Bronchial epithelial cell (primary cell): ENCODE results near the gene LIN7A. TPM values are rescaled to one million over a fixed set of nuclear protein-coding genes. Genes with fewer than 3 reads are reported as not detected.

Source experiments
- DNase-seq: peaks from one replicate; pipeline ENCODE4 v3.0.0-alpha.2; 2010; ENCODE audit warnings: low read depth
- FAIRE-seq: peaks from 2 replicates; lab custom pipeline; 2011; peaks lifted over from hg19 to GRCh38; lab: Jason Lieb, UNC
- H3K27me3 ChIP-seq: 2 replicates; pipeline ENCODE4 v1.5.1; 2011; ENCODE audit warnings: low read length; ENCODE audit not compliant: control insufficient read depth, insufficient read depth
- H3K36me3 ChIP-seq: 2 replicates; pipeline ENCODE4 v1.5.1; 2011; ENCODE audit warnings: low read length; ENCODE audit not compliant: control insufficient read depth, insufficient read depth
- H3K4me3 ChIP-seq: 2 replicates; pipeline ENCODE4 v1.5.1; 2011; ENCODE audit warnings: mild to moderate bottlenecking, low read depth, low read length, control low read depth
- CTCF ChIP-seq: IDR thresholded peaks from 2 replicates; pipeline ENCODE4 v1.5.1; 2011; ENCODE audit warnings: mild to moderate bottlenecking, moderate library complexity, low read length, control low read depth, inconsistent platforms; ENCODE audit not compliant: insufficient read depth, severe bottlenecking
- total RNA-seq: library from RNA; depleted of rRNA; stranded (reverse); fragments of >200 nt; gene quantifications from 2 replicates; pipeline ENCODE4 v1.2.1, GENCODE V29; 2014

The LIN7A gene
- total RNA-seq, 1 donor from 2014 or later, result under 0.01 TPM

GRCh38 chr12:80814453-80814852 lies 123.3 kb downstream of the LIN7A start:
- Histone ChIP-seq H3K4me3 (no peak overlapping the region), H3K36me3 (no peaks in the 10 kb centered on the region), H3K27me3 (no peaks in the 10 kb centered on the region)
- FAIRE-seq (no peak), DNase-seq (no peak)
- TF ChIP-seq CTCF, result no peak

- TF ChIP-seq CTCF, result no peak
- no peak overlapping the region for H3K4me3 ChIP-seq
- FAIRE-seq, result no peak
- DNase-seq, result no peak
- H3K36me3 ChIP-seq, result no peaks in the 10 kb centered on the region
- H3K27me3 ChIP-seq, result no peaks in the 10 kb centered on the region
Measured at GRCh38 chr12:80813820-80814219, 123.9 kb downstream of the LIN7A start.

DNA sequence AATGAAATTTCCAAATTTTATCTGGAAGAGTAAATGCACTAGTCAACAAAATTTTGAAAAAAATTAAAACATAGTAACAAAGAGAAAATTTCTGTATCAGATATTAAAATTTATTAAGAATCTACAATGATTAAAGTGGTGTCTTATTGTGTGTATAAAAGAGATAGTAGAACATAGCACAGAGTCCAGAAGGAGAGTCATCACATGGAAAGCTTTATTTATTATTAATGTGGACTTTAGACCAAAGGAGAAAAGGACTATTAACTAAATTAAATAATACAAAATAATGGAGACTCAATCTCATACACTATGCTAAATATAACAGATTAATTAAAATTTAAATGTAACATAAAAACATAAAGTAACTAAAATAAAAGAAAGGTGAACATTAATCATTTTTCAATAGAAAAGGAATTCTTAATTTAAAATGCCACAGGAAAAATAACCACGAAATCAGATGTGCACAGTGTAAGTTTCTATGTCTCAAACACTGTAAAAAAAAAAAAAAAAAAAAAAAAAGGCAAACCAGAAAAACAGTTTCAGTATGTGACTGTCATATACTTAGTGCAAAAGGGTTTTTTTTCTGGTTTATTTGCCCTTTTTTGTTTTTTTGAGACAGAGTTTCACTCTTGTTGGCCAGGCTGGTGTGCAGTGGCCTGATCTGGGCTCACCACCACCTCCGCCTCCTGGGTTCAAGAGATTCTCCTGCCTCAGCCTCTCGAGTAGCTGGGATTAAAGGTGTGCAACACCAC lies 125.6 kb downstream of the LIN7A start:
- TF ChIP-seq CTCF, result no peak
- Histone ChIP-seq H3K27me3 (no peaks in the 10 kb centered on the region), H3K36me3 (no peaks in the 10 kb centered on the region), H3K4me3 (no peak overlapping the region)
- FAIRE-seq (no peak), DNase-seq (no peak)

- H3K36me3 ChIP-seq, result no peaks in the 10 kb centered on the region
- FAIRE-seq (no peak), DNase-seq (no peak)
- no peak for TF ChIP-seq CTCF
- no peaks in the 10 kb centered on the region for H3K27me3 ChIP-seq
- H3K4me3 ChIP-seq, result no peak overlapping the region
Measured at GRCh38 chr12:80810874-80811273, 126.9 kb downstream of the LIN7A start.

DNA sequence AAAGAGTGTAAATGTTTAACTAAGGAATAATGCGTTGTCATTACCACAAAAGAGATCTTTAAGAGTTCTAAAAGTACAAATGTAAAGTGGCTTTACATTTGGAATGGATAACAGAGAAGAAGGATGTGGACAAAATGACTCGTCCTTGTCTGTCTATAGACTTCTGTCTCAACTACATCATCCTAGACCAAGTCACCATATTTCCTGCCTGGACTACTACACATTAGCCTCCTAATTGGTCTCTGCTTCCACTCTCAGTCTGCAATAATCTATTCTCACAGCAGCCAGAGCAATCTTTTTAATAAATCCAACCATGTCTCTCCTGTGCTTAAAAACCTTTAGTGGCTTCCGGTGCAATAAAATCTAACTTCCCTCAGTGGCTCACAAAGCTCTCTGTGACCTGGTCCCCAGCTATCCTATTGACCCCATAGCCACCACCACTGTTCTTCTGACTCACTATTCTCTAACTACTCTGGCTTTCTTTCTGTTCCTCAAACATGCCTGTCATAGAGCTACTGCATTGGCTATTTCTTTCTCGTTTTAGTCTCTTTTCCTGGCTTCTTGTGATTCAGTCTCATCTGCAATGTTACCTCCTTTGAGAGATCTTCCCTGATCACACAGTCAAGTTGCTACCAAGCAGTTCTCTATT lies 130.0 kb downstream of the LIN7A start:
- Histone ChIP-seq H3K27me3 (no peaks in the 10 kb centered on the region), H3K36me3 (no peaks in the 10 kb centered on the region), H3K4me3 (no peak overlapping the region)
- FAIRE-seq (no peak), DNase-seq (peak; percentile 31)
- TF ChIP-seq CTCF, result no peak
